ENCODE data around the gene TCTN3. TPM values are rescaled to one million over a fixed set of nuclear protein-coding genes. Genes with fewer than 3 reads are reported as not detected.

Gene TCTN3
- total and polyA plus RNA-seq, 2 of the 4 experiments (the other 2 are of a cell fraction): 26.9 to 35.1 TPM

DNA sequence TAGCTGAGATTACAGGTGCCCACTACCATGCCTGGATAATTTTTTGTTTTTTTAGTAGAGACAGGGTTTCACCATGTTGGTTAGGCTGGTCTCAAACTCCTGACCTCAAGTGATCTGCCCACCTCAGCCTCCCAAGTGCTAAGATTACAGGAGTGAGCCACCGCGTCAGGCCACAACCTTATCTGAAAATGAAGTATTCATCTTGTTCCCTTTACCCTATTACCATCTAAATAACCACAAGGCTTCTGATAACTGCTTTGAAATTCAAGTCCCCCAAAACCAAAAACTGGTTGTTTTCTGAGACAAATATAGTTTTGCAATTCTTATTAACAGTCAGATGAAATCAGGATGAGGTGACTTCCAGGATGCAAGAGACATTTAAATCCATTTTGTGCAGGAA, 2.4 kb downstream of the TCTN3 start:
- in situ Hi-C loops (cut with MboI; ENCODE audit: low sequenced_read_pairs): no loop called here
- Histone ChIP-seq H3K9ac (ENCODE audit: low read depth, low read length) (no peak overlapping the region), H3K4ac (ENCODE audit: low read depth, low read length) (no peak overlapping the region), H3K56ac (ENCODE audit: extremely low read depth, insufficient read depth, low read length) (no peak overlapping the region), H3K4me1 (ENCODE audit: control insufficient read depth, insufficient read depth, low read length) (peaks cover 2% of the 10 kb centered on the region; the same call in 1 of the 2 replicates), H3K36me3 (ENCODE audit: control insufficient read depth, insufficient read depth, low read length) (peaks cover 14% of the 10 kb centered on the region), H3K27me3 (ENCODE audit: control insufficient read depth, insufficient read depth, low read length) (no peaks in the 10 kb centered on the region), H4K5ac (ENCODE audit: low read depth, low read length) (no peak overlapping the region), H2AK5ac (ENCODE audit: low read depth, low read length) (no peak overlapping the region), H3K79me1 (ENCODE audit: low read depth in 1 of 2, low read length in 2 of 2) (peaks cover 10 to 19% of the 10 kb centered on the region in 2 experiments; a peak in 3 of 4 replicates), H3K4me2 (ENCODE audit: low read depth, low read length) (no peak overlapping the region), H3K9me3 (ENCODE audit: control insufficient read depth, insufficient read depth, low read length) (no peaks in the 10 kb centered on the region), H2BK15ac (ENCODE audit: low read depth, low read length) (no peak overlapping the region), H2BK20ac (ENCODE audit: low read depth, low read length) (no peak overlapping the region), H4K91ac (ENCODE audit: insufficient read depth, low read depth, low read length) (no peak overlapping the region), H3K18ac (ENCODE audit: low read depth, low read length) (no peak overlapping the region), H3K14ac (replicated peaks; ENCODE audit: low read depth, low read length) (no peak overlapping the region), H3K23ac (ENCODE audit: low read depth, low read length) (no peak overlapping the region), H2AFZ (replicated peaks; ENCODE audit: low read length, poor library complexity) (no peak overlapping the region), H3K27ac (ENCODE audit: insufficient read depth, low read length) (no peak overlapping the region), H3K9me1 (ENCODE audit: insufficient read depth, low read length) (no peaks in the 10 kb centered on the region), H3K4me3 (ENCODE audit: insufficient read depth, low read depth, low read length) (no peak overlapping the region), H2BK120ac (ENCODE audit: low read depth, low read length) (no peak overlapping the region), H4K20me1 (ENCODE audit: insufficient read depth, low read length) (no peaks in the 10 kb centered on the region), H2BK5ac (ENCODE audit: low read depth, low read length, poor library complexity, severe bottlenecking) (no peak overlapping the region), H2AK9ac (replicated peaks; ENCODE audit: low read depth, low read length, poor library complexity) (no peak overlapping the region), H4K8ac (ENCODE audit: low read depth in 2 of 2, low read length in 2 of 2) (no peak overlapping the region)
- ChIA-PET POLR2A (ENCODE audit: unreplicated experiment) (no interaction called here), CTCF (no interaction called here)
- DNase-seq (no peak), ATAC-seq (ENCODE audit: low read depth) (no peak)
- intact Hi-C loops (cut with micrococcal nuclease): loop anchor here (5.0 to 10.0 kb wide), 2 partner anchors 351 to 604 kb away; partner anchors contain the start of gene CCNJ
- 100% methylated on average over 2 of the region's 2 CpGs; no CpG with 5 or more reads in 1 of the 2 experiments for WGBS, 2 experiments (ENCODE audit: extremely low coverage in 2 of 2, insufficient read length in 1 of 2)
- dilution Hi-C loops (cut with HindIII; ENCODE audit: low sequenced_read_pairs, unreplicated experiment): no loop called here
- TF ChIP-seq FOS (IDR thresholded peaks at IDR 0.05; ENCODE audit: low read depth, low read length): no peak
- TF ChIP-seq ELK1 (IDR thresholded peaks at IDR 0.05; ENCODE audit: borderline replicate concordance, low read depth, low read length): no peak
- no peak for TF ChIP-seq RFX5 (IDR thresholded peaks at IDR 0.05; ENCODE audit: low read depth, low read length)
- TF ChIP-seq, protein P1, sequence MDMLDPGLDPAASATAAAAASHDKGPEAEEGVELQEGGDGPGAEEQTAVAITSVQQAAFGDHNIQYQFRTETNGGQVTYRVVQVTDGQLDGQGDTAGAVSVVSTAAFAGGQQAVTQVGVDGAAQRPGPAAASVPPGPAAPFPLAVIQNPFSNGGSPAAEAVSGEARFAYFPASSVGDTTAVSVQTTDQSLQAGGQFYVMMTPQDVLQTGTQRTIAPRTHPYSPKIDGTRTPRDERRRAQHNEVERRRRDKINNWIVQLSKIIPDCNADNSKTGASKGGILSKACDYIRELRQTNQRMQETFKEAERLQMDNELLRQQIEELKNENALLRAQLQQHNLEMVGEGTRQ (IDR thresholded peaks at IDR 0.05; ENCODE audit: low read depth, low read length): no peak
- TF ChIP-seq RCOR1 (IDR thresholded peaks at IDR 0.05; ENCODE audit: insufficient replicate concordance, low read length): no peak
- TF ChIP-seq POLR2A (IDR thresholded peaks at IDR 0.05; ENCODE audit: low read depth, low read length): no peak
- TF ChIP-seq CHD1 (IDR thresholded peaks at IDR 0.05; ENCODE audit: low read depth, low read length): no peak
- no peak for TF ChIP-seq MXI1 (IDR thresholded peaks at IDR 0.05; ENCODE audit: borderline replicate concordance, low read depth, low read length)
- TF ChIP-seq RAD21 (IDR thresholded peaks at IDR 0.05; ENCODE audit: low read length): no peak
- BruUV-seq (replicated peaks): no TSS peak
